Ovary (tissue), 9 donors: ENCODE data around the gene GLRA1. TPM values are rescaled to one million over a fixed set of nuclear protein-coding genes. Genes with fewer than 3 reads are reported as not detected.

ENCODE experiments used
- DNase-seq, 5 donors: peaks; one replicate each; pipeline ENCODE4 v3.0.0-alpha.2; 2019 to 2020
- H3K27ac ChIP-seq, 2 donors: fragments of 200-600 bp; one replicate each; pipeline versions ENCODE4 v1.5.1 to v1.8.0; 2019 to 2022
- H3K27me3 ChIP-seq: fragments of 200-600 bp; one replicate; pipeline ENCODE4 v1.8.0; 2022
- H3K36me3 ChIP-seq: fragments of 200-600 bp; sonication (generic); one replicate; pipeline ENCODE4 v1.5.1; 2019
- H3K4me1 ChIP-seq: one replicate; pipeline ENCODE4 v1.8.1; 2013; ENCODE audit warnings: mild to moderate bottlenecking, moderate library complexity; ENCODE audit not compliant: insufficient read depth
- H3K4me3 ChIP-seq: fragments of 200-600 bp; sonication (generic); one replicate; pipeline ENCODE4 v1.5.1; 2017
- H3K9me3 ChIP-seq, 2 donors: fragments of 200-600 bp in 1 of 2; sonication (generic) in 1 of 2; one replicate each; pipeline versions ENCODE4 v1.5.1 to v1.8.1; 2013 to 2019; ENCODE audit warnings: mild to moderate bottlenecking in 1 of 2, moderate library complexity in 1 of 2
- EP300 ChIP-seq: sonication (generic); formaldehyde crosslinking; IDR thresholded peaks from one replicate; pipeline ENCODE4 v1.6.1; 2017; ENCODE audit warnings: antibody characterized with exemption
- POLR2A ChIP-seq: fragments of 450-650 bp; IDR thresholded peaks from one replicate; pipeline ENCODE4 v1.6.1; 2017; ENCODE audit warnings: antibody characterized with exemption, mild to moderate bottlenecking, moderate library complexity
- WGBS, 3 donors: extraction: QIAGEN DNeasy Blood & Tissue Kit in 1 of 3; methylation state at CpG; one replicate each; pipeline versions ENCODE4 v1.1.5 to v1.1.7; 2013 to 2017; 5-methylcytosine and 5-hydroxymethylcytosine counted together
- intact Hi-C, 4 donors: fragments of 100-400 bp; cut with DNase I; formaldehyde crosslinking; loops; one replicate each; pipeline versions ENCODE4 v1.11.0 to v1.15.1; 2022 to 2023
- polyA plus RNA-seq, 2 donors: library from polyadenylated mRNA; stranded (reverse); fragments of 200-250 nt in 1 of 2; fragments of 350-450 nt in 1 of 2; fragmentation: Illumina TruSeq in 1 of 2; extraction: RNeasy Lipid Tissue Mini Kit (QIAGEN cat#74804) in 1 of 2; gene quantifications; one replicate each; pipeline ENCODE4 v1.2.3, GENCODE V29; 2013 to 2014
- total RNA-seq, 7 donors: library from RNA; depleted of rRNA in 2 of 7; stranded (reverse); fragments of >200 nt in 2 of 7; fragmentation: NEBNext Ultra II Directional in 3 of 7; extraction: Animal tissue kit (Norgen Biotek cat#: 25700) in 3 of 7; gene quantifications; one replicate each; pipeline versions ENCODE4 v1.1.0 to v1.2.4, GENCODE V29; 2016 to 2023
- TF ChIP-seq, protein P1 (sequence below), 3 donors: fragments of 450-650 bp in 2 of 3; fragments of 200-600 bp in 1 of 3; IDR thresholded peaks; one replicate each; pipeline versions ENCODE4 v1.5.1 to v1.8.0; 2016 to 2022; ENCODE audit warnings: antibody characterized with exemption in 3 of 3, mild to moderate bottlenecking in 1 of 3
- donor health status: DM: no; HTN: no; CAD: no; lungs with moderate emphysema.
- donor health status: DM: no; HTN: no; CAD: no.
- donor health status: Bipolar disorder and iron deficiency.
- donor health status: DM: yes; HTN: yes; CAD: no.
- donor health status: DM: no; HTN: no; CAD: no.
- donor health status: DM: yes; HTN: yes; CAD: no.

The GLRA1 gene
- total and polyA plus RNA-seq, 9 donors: not detected

DNA sequence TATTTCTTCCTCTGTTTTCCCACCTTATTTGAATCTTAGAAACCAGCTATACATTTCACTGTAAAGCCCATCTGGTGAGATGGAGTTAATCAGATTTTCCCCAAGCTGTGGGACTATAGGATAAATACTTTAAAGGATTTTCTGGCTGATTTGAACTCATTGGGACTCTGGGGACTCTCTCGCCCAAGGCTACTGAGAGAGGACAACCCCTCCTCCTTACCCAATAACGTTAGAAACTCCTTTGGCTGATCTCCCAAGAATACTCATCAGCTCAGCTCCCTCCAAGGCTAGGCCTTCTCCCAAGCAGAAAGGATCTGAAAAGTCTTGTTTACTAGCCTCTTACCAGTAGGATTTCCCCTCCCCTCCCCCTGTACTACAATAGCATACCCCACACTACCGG is 1.5 kb upstream of the GLRA1 start:
- Histone ChIP-seq H3K9me3 (no peaks in the 10 kb centered on the region), H3K4me3 (no peak overlapping the region), H3K36me3 (no peaks in the 10 kb centered on the region), H3K27ac (no peak overlapping the region), H3K4me1 (no peaks in the 10 kb centered on the region), H3K27me3 (no peaks in the 10 kb centered on the region)
- TF ChIP-seq, protein P1, sequence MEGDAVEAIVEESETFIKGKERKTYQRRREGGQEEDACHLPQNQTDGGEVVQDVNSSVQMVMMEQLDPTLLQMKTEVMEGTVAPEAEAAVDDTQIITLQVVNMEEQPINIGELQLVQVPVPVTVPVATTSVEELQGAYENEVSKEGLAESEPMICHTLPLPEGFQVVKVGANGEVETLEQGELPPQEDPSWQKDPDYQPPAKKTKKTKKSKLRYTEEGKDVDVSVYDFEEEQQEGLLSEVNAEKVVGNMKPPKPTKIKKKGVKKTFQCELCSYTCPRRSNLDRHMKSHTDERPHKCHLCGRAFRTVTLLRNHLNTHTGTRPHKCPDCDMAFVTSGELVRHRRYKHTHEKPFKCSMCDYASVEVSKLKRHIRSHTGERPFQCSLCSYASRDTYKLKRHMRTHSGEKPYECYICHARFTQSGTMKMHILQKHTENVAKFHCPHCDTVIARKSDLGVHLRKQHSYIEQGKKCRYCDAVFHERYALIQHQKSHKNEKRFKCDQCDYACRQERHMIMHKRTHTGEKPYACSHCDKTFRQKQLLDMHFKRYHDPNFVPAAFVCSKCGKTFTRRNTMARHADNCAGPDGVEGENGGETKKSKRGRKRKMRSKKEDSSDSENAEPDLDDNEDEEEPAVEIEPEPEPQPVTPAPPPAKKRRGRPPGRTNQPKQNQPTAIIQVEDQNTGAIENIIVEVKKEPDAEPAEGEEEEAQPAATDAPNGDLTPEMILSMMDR (IDR thresholded peaks at IDR 0.05): no peak
- TF ChIP-seq EP300 (no peak), POLR2A (no peak)
- WGBS, 3 donors: 37 to 42% (median 37%) methylated on average over 3 of the region's 3 CpGs
- DNase-seq: no peak
- intact Hi-C loops: no loop called here

DNA sequence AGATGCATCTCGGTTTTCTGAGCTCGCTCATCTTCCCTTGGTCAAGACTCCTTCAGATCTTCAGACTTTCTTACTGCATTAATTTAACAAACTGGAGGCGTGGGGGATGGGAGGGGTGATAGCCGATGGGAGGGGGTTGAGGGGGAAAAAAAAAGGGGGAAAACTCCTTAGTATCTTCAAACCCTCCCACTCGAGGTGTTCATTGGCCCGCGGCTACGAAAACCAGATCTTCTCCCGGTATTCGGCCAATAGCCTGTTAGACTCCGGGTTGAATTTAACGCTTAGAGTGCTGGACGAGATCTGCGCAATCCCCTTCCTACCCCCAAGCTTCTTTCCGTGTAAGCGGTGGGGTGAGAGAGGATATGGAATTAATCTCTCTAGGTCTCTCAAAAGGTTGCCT is 689 bp upstream of the GLRA1 start:
- H3K27ac ChIP-seq: no peak overlapping the region
- H3K9me3 ChIP-seq: no peaks in the 10 kb centered on the region
- 9 to 15% (median 14%) methylated on average over 16 of the region's 16 CpGs for WGBS, 3 donors
- no peaks in the 10 kb centered on the region for H3K4me1 ChIP-seq
- intact Hi-C loops: no loop called here
- no peaks in the 10 kb centered on the region for H3K36me3 ChIP-seq
- no peak overlapping the region for H3K4me3 ChIP-seq
- no peaks in the 10 kb centered on the region for H3K27me3 ChIP-seq
- DNase-seq: no peak
- TF ChIP-seq POLR2A (no peak), EP300 (no peak)
- TF ChIP-seq, protein P1 (IDR thresholded peaks at IDR 0.05): no peak

DNA sequence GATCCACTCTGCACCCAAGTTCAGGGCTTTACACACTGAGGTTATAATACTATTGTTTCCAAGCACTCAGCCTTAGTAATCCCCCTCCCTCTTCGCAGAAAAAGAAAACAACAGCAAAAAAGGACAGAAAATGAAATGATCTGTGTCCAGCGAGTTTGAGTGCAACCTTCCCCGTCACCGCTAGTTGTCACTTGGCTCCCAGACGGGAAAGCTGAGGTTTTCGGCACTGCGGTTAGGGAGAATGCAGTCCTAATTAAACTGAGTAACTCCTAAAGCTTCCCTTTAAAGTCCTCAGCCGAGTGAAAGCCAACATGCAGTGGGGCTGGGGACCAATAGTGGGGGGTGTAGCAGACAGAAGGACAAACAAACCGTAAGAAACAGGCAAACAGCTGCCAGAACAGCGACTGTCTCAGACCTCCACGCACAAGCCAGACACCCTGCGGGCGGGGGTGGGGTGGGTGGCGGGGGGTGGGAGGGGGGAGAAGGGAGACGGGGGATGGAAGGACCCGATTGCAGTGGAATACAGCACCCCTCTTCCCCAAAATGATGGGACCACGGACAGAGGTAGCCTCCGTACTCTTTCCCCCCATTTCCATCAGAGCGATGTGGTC is 680 bp downstream of the GLRA1 start:
- H3K27me3 ChIP-seq: no peaks in the 10 kb centered on the region
- no peak for DNase-seq
- no peaks in the 10 kb centered on the region for H3K36me3 ChIP-seq
- H3K4me1 ChIP-seq: no peaks in the 10 kb centered on the region
- H3K9me3 ChIP-seq: no peaks in the 10 kb centered on the region
- no peak for TF ChIP-seq EP300
- TF ChIP-seq, protein P1 (IDR thresholded peaks at IDR 0.05): no peak
- TF ChIP-seq POLR2A: no peak
- intact Hi-C loops: no loop called here
- no peak overlapping the region for H3K4me3 ChIP-seq
- WGBS, 3 donors: 6 to 10% (median 6%) methylated on average over 19 of the region's 19 CpGs
- H3K27ac ChIP-seq: no peak overlapping the region

DNA sequence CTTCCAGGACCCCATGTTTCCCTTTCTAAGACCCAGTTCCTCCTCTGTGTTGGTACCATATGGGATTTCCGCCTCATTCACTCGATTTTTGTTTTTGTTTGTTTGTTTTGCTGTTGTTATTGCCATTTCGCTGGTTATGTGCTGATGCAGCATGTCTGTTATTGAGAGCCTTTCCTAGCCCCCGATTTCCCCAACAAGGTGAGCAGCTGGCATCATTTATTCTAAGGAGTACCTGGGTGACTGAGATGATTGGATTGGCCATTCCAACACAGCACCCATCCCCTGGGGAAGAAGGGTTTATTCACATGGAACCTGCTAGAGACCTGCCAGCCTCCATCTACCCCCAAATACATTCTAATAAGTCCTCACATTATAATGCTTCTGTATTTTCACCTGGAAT is 2.7 kb downstream of the GLRA1 start:
- no peaks in the 10 kb centered on the region for H3K27me3 ChIP-seq
- intact Hi-C loops: no loop called here

More for the DNA sequence above, 2.7 kb downstream of the GLRA1 start:
- Histone ChIP-seq H3K27ac (no peak overlapping the region), H3K4me3 (no peak overlapping the region), H3K36me3 (no peaks in the 10 kb centered on the region), H3K4me1 (no peaks in the 10 kb centered on the region), H3K9me3 (no peaks in the 10 kb centered on the region)
- TF ChIP-seq POLR2A: no peak
- TF ChIP-seq EP300: no peak
- TF ChIP-seq, protein P1 (IDR thresholded peaks at IDR 0.05): no peak
- WGBS, 3 donors: 72 to 83% (median 80%) methylated on average over 4 of the region's 4 CpGs
- no peak for DNase-seq
